ENCODE data around the gene NXPH1. TPM values are rescaled to one million over a fixed set of nuclear protein-coding genes. Genes with fewer than 3 reads are reported as not detected.

The NXPH1 gene
- total and polyA plus RNA-seq, 9 of the 15 experiments (the other 6 are each of a cell fraction or from before 2014, with no cell fraction given), result 0.16 TPM; not detected in 8

DNA sequence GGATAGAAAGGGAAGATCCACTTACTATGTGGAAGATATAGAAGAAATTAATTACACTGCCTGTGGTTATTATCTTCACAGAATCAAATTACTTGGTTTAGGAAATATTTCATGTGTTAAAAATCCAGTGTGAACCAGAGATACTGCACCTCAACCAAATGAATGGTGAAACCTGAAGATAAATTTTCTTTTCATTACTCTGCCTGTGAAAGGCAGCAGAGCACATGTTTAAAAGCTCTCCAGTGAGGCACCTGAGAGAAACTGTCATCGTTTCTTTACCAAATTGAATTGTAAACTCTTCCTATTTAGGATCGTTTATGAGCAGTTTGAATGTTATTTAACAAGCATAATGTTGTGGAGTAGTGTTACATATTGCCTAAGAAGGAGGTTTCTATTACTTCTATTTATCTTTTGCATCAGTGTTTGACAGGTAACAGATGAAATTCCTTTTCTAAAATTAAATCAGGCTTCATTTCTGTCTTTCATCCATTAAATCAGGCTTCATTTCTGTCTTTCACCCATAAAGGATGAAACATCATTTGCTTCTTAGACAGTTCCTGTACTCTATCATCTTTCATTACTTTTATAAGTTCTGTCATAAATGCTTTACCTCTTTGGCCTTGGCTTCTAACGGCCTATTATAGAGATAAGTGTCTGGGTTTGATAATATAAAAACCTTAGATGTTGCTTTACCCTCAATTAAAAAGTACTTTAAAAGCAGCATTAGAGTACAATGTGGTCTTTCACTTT is 266.6 kb downstream of the NXPH1 start:
- ChIA-PET POLR2A (no interaction called here), CTCF (ENCODE audit: low intra/inter-chr PET ratio) (no interaction called here)
- ATAC-seq, result no peak
- H3K4me2 ChIP-seq (ENCODE audit: insufficient read depth, low read length), result no peak overlapping the region
- TF ChIP-seq ZC3H8 (IDR thresholded peaks at IDR 0.05), result no peak
- TF ChIP-seq, protein P1, sequence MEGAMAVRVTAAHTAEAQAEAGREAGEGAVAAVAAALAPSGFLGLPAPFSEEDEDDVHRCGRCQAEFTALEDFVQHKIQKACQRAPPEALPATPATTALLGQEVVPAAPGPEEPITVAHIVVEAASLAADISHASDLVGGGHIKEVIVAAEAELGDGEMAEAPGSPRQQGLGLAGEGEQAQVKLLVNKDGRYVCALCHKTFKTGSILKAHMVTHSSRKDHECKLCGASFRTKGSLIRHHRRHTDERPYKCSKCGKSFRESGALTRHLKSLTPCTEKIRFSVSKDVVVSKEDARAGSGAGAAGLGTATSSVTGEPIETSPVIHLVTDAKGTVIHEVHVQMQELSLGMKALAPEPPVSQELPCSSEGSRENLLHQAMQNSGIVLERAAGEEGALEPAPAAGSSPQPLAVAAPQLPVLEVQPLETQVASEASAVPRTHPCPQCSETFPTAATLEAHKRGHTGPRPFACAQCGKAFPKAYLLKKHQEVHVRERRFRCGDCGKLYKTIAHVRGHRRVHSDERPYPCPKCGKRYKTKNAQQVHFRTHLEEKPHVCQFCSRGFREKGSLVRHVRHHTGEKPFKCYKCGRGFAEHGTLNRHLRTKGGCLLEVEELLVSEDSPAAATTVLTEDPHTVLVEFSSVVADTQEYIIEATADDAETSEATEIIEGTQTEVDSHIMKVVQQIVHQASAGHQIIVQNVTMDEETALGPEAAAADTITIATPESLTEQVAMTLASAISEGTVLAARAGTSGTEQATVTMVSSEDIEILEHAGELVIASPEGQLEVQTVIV (CRISPR knock-in tag; IDR thresholded peaks at IDR 0.05; ENCODE audit: borderline replicate concordance), result no peak
- TF ChIP-seq, protein P2, sequence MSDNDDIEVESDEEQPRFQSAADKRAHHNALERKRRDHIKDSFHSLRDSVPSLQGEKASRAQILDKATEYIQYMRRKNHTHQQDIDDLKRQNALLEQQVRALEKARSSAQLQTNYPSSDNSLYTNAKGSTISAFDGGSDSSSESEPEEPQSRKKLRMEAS (CRISPR knock-in tag; IDR thresholded peaks at IDR 0.05), result no peak
- TF ChIP-seq ZNF134 (CRISPR knock-in tag; conservative IDR thresholded peaks at IDR 0.05), result no peak
- TF ChIP-seq PHB2 (IDR thresholded peaks at IDR 0.05; ENCODE audit: low read depth), result no peak
- TF ChIP-seq, protein P3, sequence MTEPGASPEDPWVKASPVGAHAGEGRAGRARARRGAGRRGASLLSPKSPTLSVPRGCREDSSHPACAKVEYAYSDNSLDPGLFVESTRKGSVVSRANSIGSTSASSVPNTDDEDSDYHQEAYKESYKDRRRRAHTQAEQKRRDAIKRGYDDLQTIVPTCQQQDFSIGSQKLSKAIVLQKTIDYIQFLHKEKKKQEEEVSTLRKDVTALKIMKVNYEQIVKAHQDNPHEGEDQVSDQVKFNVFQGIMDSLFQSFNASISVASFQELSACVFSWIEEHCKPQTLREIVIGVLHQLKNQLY (CRISPR knock-in tag; conservative IDR thresholded peaks at IDR 0.05), result no peak
- TF ChIP-seq ZNF24 (IDR thresholded peaks at IDR 0.05), result no peak
- TF ChIP-seq FOXM1 (IDR thresholded peaks at IDR 0.05; ENCODE audit: low read depth), result no peak
- TF ChIP-seq FOXM1 (CRISPR knock-in tag; IDR thresholded peaks at IDR 0.05; ENCODE audit: low read depth), result no peak
- H3K36me3 ChIP-seq (ENCODE audit: control insufficient read depth, insufficient read depth, low read length), result no peaks in the 10 kb centered on the region
- 0% methylated on average over 3 of the region's 3 CpGs for WGBS (ENCODE audit: insufficient coverage, low coverage, missing lambda C conversion rate)
- no peak overlapping the region for H3K27ac ChIP-seq (ENCODE audit: extremely low read depth, low read depth, low read length)
- intact Hi-C loops (cut with micrococcal nuclease) (no loop called here), in situ Hi-C loops (cut with MboI) (no loop called here)
- DNase-seq (ENCODE audit: extremely low read depth in 1 of 4, low spot score in 3 of 4), result no peak
- no peaks in the 10 kb centered on the region for H3K9me1 ChIP-seq (ENCODE audit: control insufficient read depth, insufficient read depth, low read length)
- no peaks in the 10 kb centered on the region for H3K27me3 ChIP-seq (ENCODE audit: control insufficient read depth in 2 of 2, insufficient read depth in 2 of 2, low read length in 2 of 2)
- no peak overlapping the region for H3K9ac ChIP-seq (ENCODE audit: insufficient read depth in 1 of 2, low read depth in 2 of 2, low read length in 2 of 2)
- no peak overlapping the region for H2AFZ ChIP-seq (ENCODE audit: low read depth, low read length)
- FAIRE-seq, result no peak
- BruUV-seq (replicated peaks), result no TSS peak
- H3K79me2 ChIP-seq (ENCODE audit: control insufficient read depth, insufficient read depth, low read length), result no peaks in the 10 kb centered on the region
- no peaks in the 10 kb centered on the region for H3K4me1 ChIP-seq (replicated peaks in 1 of 2; ENCODE audit: control insufficient read depth in 2 of 2, insufficient read depth in 2 of 2, low read length in 2 of 2)
- no peak overlapping the region for H3K4me3 ChIP-seq
- no peaks in the 10 kb centered on the region for H3K9me3 ChIP-seq (replicated peaks; ENCODE audit: control insufficient read depth, insufficient read depth, low read depth, low read length)
- H4K20me1 ChIP-seq (replicated peaks; ENCODE audit: control insufficient read depth, insufficient read depth, low read length), result no peaks in the 10 kb centered on the region
